Choroid plexus epithelial cell (primary cell): ENCODE measurements around the gene PSMD11.
A peak's percentile ranks its signal among the peaks of the same experiment; 100 is the strongest.
"Not testable (repeated sequence)": the region's sequence is repeated elsewhere in the genome, so short reads cannot be mapped to it uniquely, and the experiment has no call there.

Source experiments
- DNase-seq: peaks from one replicate; pipeline ENCODE4 v3.0.0-alpha.2; 2010; ENCODE audit warnings: low read depth
- H3K4me3 ChIP-seq: 2 replicates; pipeline ENCODE4 v1.5.1; 2011; ENCODE audit warnings: low read depth, mild to moderate bottlenecking, control low read depth, low read length, moderate library complexity
- TF ChIP-seq, protein P1 (sequence below): conservative IDR thresholded peaks from 2 replicates; pipeline ENCODE4 v1.5.1; 2011; ENCODE audit warnings: low read depth, mild to moderate bottlenecking, control low read depth, inconsistent platforms, low read length, moderate library complexity

PSMD11 gene

DNA sequence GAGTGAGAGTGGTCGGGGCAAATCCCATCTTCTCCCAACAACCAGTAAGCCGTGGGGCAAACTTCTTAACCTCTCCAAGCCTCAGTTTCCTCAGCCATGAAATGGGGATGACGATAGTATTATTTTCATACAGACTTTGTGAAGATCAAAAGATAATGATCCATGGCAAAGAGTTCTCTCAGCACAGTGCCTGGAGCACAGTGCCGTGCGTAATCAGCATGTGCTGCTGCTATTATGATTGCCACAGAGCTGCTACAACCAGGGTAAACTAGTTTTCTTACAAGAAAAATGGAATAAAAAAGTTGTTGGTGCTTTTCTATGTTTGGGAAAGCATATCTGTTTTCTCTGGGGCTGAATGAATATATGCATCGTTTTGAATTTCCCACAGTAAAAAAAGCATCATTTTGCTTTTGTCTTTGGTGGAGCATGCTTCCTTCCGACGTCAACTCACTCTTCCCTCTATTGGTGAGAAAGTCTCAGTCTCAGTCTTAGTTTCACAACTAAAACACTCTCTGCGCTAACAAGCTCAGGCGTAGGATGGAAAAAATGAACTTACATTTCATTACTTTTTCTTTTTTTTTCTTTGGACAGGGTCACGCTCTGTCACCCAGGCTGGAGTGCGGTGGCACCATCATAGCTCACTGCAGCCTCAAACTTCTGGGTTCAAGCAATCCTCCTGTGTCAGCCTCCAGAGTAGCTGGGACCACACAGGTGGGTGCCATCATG lies 79.7 kb downstream of the PSMD11 start:
- no peak overlapping the region for H3K4me3 ChIP-seq
- DNase-seq: no peak
- TF ChIP-seq, protein P1, sequence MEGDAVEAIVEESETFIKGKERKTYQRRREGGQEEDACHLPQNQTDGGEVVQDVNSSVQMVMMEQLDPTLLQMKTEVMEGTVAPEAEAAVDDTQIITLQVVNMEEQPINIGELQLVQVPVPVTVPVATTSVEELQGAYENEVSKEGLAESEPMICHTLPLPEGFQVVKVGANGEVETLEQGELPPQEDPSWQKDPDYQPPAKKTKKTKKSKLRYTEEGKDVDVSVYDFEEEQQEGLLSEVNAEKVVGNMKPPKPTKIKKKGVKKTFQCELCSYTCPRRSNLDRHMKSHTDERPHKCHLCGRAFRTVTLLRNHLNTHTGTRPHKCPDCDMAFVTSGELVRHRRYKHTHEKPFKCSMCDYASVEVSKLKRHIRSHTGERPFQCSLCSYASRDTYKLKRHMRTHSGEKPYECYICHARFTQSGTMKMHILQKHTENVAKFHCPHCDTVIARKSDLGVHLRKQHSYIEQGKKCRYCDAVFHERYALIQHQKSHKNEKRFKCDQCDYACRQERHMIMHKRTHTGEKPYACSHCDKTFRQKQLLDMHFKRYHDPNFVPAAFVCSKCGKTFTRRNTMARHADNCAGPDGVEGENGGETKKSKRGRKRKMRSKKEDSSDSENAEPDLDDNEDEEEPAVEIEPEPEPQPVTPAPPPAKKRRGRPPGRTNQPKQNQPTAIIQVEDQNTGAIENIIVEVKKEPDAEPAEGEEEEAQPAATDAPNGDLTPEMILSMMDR: no peak

DNA sequence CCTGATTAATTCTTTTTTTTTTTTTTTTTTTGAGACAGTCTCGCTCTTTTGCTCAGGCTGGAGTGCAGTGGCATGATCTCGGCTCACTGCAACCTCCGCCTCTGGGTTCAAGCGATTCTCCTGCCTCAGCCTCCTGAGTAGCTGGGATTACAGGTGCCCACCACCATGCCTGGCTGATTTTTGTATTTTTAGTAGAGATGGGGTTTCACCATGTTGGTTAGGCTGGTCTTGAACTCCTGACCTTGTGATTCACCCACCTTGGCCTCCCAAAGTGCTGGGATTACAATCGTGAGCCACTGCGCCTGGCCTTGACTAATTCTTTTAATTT lies 80.2 kb downstream of the PSMD11 start:
- not testable (repeated sequence) for DNase-seq, H3K4me3 ChIP-seq

DNA sequence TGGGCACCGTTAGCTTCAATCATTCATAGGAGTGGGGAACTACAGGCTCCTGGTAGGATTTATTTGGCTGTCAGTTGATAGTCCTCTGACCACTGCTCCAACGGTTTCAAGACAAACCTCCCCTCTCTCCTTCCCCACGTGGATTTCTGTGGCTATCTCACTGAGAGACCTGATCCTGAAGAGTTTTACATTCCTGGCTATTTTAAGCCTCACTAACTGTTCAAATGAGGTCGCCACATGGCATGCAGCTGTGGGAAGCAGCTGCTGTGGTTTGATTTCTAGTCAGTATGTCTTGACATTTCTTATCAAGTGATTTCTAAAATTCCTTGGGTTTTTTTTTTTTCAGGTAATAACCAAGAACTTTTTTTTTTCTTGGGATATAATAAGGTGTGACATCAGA lies 80.8 kb downstream of the PSMD11 start:
- peak; percentile 85 for DNase-seq
- H3K4me3 ChIP-seq: no peak overlapping the region
- TF ChIP-seq, protein P1: no peak

DNA sequence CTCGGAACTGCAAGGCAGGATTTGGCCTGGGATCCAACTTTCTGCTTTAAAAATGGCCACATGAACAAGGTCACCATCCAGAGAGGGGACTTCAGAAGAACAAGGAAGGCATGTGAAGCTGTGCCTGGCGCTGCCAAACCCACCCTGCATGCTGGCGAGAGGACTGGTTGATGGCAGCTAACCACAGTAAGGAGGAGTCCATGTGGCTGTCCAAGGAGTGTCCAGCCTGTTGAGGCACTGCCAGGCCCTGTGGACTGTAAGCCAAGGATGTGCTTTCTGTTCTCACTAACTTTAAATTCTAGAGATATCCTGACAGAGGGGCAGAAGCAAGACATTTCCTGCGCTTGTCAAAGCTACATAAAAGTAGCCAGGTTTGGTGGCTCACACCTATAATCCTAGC lies 82.8 kb downstream of the PSMD11 start:
- TF ChIP-seq, protein P1: no peak
- no peak overlapping the region for H3K4me3 ChIP-seq
- DNase-seq: no peak

DNA sequence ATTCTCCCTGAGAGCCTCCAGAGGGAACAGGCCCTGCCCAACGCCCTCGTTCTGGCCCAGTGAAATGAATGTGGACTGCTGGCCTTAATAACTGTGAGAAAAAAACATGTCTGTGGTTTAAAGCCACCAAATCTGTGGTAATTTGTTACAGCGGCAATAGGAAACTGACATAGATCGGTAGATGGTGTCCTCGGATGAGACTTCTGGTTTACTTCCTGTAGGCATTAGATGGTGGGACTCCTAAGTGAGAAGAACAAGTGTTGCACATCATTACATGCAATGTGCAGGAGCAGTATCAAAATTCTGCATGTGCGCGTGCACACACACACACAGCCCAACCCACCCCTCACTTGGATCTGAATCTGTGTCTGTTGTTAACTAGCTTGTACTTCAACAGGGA lies 84.5 kb downstream of the PSMD11 start:
- TF ChIP-seq, protein P1: no peak
- no peak overlapping the region for H3K4me3 ChIP-seq
- DNase-seq: no peak

DNA sequence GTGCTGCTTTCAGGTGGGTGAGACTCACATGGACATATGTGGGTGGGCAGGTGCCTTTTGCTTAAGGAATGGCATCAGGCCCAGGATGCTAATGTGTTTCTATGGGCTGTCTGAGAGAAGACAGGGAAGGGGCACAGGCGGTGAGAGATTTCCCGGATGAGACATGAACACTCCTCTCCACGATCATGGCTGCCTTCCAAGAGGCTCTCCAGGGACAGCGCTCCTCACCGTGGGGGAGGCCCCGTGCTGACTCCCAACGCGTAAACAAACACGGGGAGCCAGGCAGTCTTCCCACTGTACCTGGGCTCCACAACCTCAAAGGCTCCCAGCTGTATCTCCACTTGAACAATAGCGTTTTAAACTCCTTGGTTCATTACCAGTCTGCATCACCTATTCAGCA lies 85.3 kb downstream of the PSMD11 start:
- TF ChIP-seq, protein P1: no peak
- peak; percentile 65 for DNase-seq
- H3K4me3 ChIP-seq: no peak overlapping the region
